Measurements from ENCODE around the gene POLD2. TPM values are rescaled to one million over a fixed set of nuclear protein-coding genes. Genes with fewer than 3 reads are reported as not detected.

Gene POLD2
- total and polyA plus RNA-seq, 7 donors: 57.3 to 127 (median 87.1) TPM

DNA sequence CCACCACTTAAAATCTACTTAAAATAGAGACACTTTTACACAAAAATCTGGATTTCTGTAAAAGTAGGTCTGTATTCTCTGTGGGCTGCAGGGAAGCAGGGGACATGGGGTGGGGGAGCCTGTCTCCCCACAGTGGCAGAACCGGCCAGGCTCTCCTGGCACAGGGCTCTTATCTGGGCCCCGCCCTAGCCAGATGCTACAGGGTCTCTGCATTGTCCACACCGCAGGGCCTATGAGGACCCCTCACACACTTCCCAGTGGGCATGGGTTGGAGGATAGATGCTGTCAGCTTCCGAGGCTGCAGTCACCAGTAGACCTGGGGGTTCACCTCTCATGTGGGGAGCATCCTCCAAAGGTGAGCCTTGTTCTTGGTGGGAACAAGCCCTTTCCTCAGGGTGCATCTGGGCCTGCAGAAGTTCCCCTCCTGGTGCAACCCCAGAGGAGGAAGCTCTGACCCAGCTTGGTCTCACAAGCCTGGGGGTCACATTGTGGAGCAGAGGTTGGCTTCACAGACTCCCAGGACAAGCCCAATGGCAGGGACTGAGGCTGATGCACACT is 33.2 kb upstream of the POLD2 start:
- ATAC-seq (no peak), DNase-seq (no peak)
- Histone ChIP-seq H3K9me3 (no peaks in the 10 kb centered on the region), H3K36me3 (ENCODE audit: insufficient read depth in 1 of 2, low read depth in 1 of 2) (no peaks in the 10 kb centered on the region), H3K4me3 (no peak overlapping the region), H3K27ac (no peak overlapping the region), H3K4me1 (peaks cover 8% of the 10 kb centered on the region), H3K27me3 (ENCODE audit: insufficient read depth in 3 of 3, low read length in 2 of 3) (no peaks in the 10 kb centered on the region)
- TF ChIP-seq, protein P1, sequence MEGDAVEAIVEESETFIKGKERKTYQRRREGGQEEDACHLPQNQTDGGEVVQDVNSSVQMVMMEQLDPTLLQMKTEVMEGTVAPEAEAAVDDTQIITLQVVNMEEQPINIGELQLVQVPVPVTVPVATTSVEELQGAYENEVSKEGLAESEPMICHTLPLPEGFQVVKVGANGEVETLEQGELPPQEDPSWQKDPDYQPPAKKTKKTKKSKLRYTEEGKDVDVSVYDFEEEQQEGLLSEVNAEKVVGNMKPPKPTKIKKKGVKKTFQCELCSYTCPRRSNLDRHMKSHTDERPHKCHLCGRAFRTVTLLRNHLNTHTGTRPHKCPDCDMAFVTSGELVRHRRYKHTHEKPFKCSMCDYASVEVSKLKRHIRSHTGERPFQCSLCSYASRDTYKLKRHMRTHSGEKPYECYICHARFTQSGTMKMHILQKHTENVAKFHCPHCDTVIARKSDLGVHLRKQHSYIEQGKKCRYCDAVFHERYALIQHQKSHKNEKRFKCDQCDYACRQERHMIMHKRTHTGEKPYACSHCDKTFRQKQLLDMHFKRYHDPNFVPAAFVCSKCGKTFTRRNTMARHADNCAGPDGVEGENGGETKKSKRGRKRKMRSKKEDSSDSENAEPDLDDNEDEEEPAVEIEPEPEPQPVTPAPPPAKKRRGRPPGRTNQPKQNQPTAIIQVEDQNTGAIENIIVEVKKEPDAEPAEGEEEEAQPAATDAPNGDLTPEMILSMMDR (IDR thresholded peaks at IDR 0.05): no peak
- intact Hi-C loops (cut with DNase I): no loop called here
- WGBS, 3 donors: 81 to 90% (median 83%) methylated on average over 4 of the region's 4 CpGs

DNA sequence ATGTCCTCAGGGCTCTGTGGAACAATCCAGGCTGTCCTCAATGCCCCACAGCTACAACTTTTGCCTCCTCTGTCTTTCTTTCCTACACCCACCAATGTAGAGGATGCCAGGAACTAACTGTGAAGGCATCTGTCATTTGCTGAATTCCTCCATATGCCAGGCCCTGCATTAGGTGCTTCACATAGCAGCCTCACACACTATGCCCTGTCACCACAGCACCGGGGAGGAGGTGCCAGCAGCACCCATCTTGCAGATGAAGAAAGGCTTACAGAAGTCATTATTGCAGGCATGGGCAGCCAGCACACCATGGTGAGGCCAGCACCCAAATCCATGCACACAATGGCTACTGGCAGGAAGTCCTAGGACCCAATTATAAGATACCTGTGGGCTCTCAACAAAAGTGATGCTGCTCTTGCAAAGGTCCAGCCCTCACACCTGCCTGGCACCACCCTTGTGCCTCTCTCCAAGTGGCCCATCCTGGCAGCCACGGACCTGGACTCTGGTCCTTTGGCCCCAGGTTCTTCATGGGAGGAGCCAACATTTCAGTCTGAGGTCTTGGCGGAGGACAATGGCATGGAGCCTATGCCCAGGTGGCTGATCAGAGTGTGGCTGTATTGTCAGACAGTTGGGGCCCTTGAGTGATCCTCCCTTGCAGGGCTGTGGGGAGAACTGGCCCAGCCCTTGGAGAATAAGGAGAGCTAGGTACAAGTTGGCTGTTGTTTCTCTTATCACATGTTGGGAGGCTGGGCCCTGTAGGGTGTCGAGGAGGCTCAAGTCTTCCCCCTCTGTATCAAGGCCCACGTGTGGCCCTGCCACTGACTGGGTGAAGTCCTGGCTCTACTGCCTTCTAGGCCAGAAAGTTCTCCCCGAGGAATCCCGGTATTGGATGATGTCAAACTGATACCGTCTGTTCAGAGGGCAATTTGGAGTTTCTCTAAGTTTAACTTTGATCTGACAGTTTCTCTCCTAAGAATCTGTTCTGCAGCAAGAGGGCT is 32.1 kb upstream of the POLD2 start:
- no peaks in the 10 kb centered on the region for H3K36me3 ChIP-seq (ENCODE audit: insufficient read depth in 1 of 2, low read depth in 1 of 2)
- no peaks in the 10 kb centered on the region for H3K27me3 ChIP-seq (ENCODE audit: insufficient read depth in 3 of 3, low read length in 2 of 3)
- WGBS, 3 donors: 82 to 83% (median 82%) methylated on average over 8 of the region's 8 CpGs
- TF ChIP-seq, protein P1 (IDR thresholded peaks at IDR 0.05): no peak
- H3K27ac ChIP-seq: no peak overlapping the region
- H3K4me1 ChIP-seq: peaks cover 8% of the 10 kb centered on the region
- intact Hi-C loops (cut with DNase I): no loop called here
- ATAC-seq: no peak
- DNase-seq: no peak
- no peaks in the 10 kb centered on the region for H3K9me3 ChIP-seq
- no peak overlapping the region for H3K4me3 ChIP-seq

DNA sequence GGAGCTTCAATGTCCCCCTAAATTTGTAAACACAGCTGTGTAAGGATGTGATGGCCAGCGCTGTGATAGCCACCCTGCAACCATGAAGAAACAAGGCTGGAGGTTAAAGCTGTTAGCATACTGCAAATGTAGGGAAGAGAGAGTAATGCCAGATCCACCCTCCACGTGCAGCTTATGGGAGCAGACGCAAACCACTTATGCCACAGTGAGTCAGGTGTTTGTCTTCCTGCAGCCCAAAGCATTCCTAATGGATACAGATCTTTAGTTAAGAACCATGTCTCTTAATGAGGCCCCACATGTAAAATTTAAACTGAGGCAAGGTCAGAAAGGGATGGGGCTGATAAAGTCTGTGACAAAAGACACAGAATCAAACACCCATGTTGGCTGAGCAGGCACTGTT is 31.4 kb upstream of the POLD2 start:
- TF ChIP-seq, protein P1 (IDR thresholded peaks at IDR 0.05): no peak
- ATAC-seq: no peak
- WGBS, 3 donors: 80 to 89% (median 84%) methylated on average over 3 of the region's 3 CpGs
- intact Hi-C loops (cut with DNase I): no loop called here
- Histone ChIP-seq H3K27me3 (ENCODE audit: insufficient read depth in 3 of 3, low read length in 2 of 3) (no peaks in the 10 kb centered on the region), H3K9me3 (no peaks in the 10 kb centered on the region), H3K36me3 (ENCODE audit: insufficient read depth in 1 of 2, low read depth in 1 of 2) (no peaks in the 10 kb centered on the region), H3K4me1 (peaks cover 7% of the 10 kb centered on the region), H3K27ac (no peak overlapping the region), H3K4me3 (no peak overlapping the region)
- no peak for DNase-seq

DNA sequence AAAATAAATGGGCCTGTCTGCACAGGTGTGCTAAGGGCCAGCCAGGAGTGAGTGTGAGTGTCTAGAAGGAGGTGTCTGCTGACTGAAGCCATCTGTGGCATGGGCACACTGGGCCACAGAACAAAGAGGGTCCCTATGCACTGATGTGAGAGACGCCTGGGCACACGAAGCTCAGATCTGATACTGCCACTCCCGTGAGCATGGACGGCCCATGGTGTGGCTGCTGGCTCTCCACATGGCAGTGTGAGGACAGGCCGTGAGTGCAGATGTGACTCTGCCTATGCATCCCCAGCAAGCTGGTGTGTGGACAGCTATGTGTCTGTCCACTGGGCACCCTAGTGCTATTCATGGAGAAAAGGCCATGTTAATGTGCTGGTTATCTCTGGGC is 30.6 kb upstream of the POLD2 start:
- DNase-seq: no peak
- WGBS, 3 donors: 92% methylated on average over 5 of the region's 5 CpGs
- H3K36me3 ChIP-seq (ENCODE audit: insufficient read depth in 1 of 2, low read depth in 1 of 2): no peaks in the 10 kb centered on the region

More for the DNA sequence above, 30.6 kb upstream of the POLD2 start:
- no peak for ATAC-seq
- H3K4me3 ChIP-seq: no peak overlapping the region
- H3K27me3 ChIP-seq (ENCODE audit: insufficient read depth in 3 of 3, low read length in 2 of 3): no peaks in the 10 kb centered on the region
- H3K4me1 ChIP-seq: peaks cover under 1% of the 10 kb centered on the region
- no peak overlapping the region for H3K27ac ChIP-seq
- TF ChIP-seq, protein P1 (IDR thresholded peaks at IDR 0.05): no peak
- no peaks in the 10 kb centered on the region for H3K9me3 ChIP-seq
- intact Hi-C loops (cut with DNase I): no loop called here

All from psoas muscle (tissue), 8 donors.